Inferior parietal cortex (tissue), 1 donor: ENCODE results near the gene PKD1L1.
"Not testable (repeated sequence)": the region's sequence is repeated elsewhere in the genome, so short reads cannot be mapped to it uniquely, and the experiment has no call there.

ENCODE experiments used
- DNase-seq: peaks from one replicate; pipeline ENCODE4 v3.0.0-alpha.2; 2016; ENCODE audit errors: extremely low spot score

Gene PKD1L1, protein sequence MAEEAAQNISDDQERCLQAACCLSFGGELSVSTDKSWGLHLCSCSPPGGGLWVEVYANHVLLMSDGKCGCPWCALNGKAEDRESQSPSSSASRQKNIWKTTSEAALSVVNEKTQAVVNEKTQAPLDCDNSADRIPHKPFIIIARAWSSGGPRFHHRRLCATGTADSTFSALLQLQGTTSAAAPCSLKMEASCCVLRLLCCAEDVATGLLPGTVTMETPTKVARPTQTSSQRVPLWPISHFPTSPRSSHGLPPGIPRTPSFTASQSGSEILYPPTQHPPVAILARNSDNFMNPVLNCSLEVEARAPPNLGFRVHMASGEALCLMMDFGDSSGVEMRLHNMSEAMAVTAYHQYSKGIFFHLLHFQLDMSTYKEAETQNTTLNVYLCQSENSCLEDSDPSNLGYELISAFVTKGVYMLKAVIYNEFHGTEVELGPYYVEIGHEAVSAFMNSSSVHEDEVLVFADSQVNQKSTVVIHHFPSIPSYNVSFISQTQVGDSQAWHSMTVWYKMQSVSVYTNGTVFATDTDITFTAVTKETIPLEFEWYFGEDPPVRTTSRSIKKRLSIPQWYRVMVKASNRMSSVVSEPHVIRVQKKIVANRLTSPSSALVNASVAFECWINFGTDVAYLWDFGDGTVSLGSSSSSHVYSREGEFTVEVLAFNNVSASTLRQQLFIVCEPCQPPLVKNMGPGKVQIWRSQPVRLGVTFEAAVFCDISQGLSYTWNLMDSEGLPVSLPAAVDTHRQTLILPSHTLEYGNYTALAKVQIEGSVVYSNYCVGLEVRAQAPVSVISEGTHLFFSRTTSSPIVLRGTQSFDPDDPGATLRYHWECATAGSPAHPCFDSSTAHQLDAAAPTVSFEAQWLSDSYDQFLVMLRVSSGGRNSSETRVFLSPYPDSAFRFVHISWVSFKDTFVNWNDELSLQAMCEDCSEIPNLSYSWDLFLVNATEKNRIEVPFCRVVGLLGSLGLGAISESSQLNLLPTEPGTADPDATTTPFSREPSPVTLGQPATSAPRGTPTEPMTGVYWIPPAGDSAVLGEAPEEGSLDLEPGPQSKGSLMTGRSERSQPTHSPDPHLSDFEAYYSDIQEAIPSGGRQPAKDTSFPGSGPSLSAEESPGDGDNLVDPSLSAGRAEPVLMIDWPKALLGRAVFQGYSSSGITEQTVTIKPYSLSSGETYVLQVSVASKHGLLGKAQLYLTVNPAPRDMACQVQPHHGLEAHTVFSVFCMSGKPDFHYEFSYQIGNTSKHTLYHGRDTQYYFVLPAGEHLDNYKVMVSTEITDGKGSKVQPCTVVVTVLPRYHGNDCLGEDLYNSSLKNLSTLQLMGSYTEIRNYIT (N-terminal part only)

DNA sequence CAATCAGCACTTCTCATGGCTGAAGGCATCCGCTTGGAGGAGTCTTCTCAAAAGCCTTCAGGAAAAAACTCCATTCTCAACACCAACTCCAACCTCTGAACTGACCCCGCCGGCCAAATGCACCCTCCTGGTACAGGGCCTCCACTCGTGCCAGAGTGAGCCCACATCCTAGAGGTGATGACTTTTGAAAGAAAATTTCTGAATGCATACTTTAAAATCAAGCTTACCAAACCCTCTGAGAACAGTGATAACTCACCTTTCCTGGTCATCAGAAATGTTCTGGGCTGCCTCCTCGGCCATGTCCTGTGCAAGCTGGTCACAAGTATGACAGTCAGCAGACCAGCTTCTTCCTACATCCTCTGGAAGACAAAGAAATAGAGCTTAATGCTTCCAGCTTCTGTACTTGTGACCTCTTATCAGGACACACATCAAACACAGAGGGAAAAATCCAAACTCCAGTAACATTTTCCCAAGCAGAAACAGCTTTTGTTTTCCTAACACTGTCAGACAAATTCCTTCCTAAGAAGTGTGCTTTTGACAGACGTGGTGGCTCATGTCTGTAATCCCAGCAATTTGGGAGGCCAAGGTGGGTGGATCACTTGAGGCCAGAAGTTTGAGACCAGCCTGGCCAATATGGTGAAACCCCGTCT is at the start of gene PKD1L1:
Gene PKD1L1 (minus strand): TSS at position 326 of the 650 bp plus-strand sequence. CDS start 26 bp downstream, at position 300.
- DNase-seq = no peak

DNA sequence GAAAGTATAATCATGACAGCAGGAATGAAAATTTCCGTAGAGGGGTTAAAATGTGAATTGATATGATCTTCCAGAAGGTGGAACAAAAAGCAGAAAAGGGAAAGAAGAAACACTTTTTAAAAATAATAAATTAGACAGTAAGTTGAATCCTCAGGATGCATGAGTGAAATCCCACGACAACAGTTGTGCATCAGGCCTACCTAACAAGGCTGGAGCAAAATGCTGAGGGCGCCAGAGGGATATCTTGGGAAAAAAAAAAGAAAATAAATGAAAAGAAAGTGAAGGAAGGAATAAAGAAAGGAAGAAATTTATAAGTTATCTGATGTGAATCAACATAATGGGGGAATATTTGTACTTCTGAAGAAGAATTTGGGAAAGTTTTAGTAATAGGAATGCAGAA is 44.2 kb upstream of the PKD1L1 start:
- DNase-seq = no peak

DNA sequence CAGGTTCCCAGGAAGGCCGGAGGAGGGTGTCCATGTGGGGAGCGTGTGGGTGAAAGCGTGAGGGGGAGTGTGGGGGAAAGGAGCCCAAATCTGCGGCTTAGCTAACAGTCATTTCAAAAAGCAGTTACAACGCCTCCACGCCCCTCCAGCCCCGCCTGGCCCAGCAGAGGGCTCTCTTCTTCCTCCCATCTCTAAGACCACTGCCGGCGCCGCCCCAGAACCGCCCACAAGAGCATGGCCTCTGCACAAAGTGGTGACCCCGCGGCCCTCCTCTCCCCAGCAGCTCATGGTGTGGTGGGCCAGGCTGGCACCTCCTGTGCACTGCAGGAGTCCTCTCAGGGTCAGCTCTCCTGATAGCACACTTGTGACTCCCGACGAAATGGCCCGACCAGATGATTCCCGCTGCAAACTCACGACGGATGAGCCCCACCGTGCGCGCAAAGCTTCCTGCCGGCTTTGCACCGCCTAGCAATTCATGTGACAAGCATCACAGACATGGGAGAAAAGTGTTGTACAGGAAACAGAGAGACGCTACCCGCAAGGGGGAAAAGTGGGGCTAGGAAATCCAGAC is 43.6 kb upstream of the PKD1L1 start:
- peak; percentile 46 for DNase-seq

DNA sequence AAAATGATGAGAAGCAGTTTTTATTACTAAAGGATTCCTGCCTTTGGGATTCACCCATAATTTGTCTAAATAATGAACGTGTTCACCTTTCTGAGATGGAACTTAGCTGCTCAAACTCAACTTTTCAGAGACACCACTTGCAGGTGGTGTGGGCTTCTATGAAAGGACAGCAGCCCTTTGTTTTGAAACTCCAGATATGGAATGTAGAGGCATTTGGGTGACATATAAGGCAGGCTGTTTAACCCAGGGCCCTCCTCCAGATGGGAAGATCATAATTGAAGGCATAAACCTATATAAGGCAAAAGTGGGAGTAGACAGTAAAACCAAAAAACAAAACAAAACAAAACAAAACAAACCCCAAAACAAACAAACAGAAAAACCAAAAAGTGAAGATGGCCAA is 43.0 kb upstream of the PKD1L1 start:
- no peak for DNase-seq

DNA sequence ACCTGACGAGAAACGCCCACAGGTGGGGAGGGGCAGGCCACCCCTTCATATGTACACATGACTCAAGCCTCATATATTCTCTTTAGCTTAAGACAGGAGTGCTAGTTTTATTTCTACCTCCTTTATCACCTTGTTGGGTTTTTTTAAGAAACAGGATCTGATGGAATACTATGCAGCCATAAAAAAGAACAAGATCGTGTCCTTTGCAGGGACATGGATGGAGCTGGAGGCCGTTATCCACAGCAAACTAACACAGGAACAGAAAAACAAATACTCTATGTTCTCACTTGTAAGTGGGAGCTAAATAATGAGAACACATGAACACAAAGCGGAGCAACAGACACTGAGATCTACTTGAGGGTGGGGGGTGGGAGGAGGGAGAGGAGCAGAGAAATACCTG is 42.3 kb upstream of the PKD1L1 start:
- no peak for DNase-seq

DNA sequence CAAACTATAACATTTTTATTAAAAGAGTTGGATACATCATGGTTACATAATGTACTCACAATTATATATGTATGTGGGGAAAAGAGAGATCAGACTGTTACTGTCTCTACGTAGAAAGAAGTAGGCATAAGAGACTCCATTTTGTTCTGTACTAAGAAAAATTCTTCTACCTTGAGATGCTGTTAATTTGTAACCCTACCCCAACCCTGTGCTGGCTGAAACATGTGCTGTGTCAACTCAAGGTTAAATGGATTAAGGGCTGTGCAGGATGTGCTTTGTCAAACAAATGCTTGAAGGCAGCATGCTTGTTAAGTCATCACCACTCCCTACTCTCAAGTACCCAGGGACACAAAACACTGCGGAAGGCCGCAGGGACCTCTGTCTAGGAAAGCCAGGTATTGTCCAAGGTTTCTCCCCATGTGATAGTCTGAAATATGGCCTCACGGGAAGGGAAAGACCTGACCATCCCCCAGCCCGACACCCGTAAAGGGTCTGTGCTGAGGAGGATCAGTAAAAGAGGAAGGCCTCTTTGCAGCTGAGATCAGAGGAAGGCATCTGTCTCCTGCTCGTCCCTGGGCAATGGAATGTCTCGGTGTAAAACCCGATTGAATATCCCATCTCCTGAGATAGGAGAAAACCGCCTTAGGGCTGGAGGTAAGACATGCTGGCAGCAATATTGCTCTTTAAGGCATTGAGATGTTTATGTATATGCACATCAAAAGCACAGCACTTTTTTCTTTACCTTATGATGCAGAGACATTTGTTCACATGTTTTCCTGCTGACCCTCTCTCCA is 41.5 kb upstream of the PKD1L1 start:
- DNase-seq = not testable (repeated sequence)

DNA sequence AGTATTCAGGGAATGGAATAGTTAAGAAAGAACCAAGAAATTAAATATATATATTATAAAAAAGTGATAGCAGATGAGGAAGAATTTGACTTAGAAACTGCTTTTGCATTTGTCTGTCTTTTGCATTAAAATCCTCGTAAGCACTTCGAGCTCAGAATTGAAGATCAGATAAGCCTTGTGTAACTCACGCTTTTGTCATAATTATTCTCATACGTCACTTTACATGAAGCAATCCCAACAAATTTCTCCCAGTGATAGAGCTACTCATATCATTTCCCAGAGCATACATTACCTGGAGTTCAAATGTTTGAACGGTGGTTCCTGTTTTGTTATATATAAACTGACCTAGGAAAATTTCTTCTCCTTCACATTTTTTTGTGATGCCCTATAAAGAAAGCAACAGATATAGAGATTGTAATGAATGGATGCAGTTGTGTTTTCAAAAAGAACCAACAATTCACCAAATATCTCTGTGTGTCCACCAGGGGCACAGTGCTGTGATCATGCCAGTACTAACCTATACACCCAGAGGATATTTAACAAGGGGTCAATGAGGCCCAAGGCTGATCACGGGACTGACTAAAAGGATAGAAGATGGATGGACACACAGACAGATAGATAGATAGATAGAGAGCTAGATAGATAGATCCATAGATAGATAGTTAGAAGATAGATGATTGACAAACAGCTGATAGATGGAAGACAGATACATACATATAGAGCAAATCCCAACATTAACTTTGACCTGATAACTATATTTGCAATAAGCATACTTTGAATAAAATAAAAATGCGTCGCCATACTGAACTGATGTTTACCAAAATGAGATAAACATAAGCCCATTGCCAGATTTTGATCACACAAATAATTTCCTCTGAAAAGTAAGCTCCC is 40.5 kb upstream of the PKD1L1 start:
- DNase-seq = no peak

DNA sequence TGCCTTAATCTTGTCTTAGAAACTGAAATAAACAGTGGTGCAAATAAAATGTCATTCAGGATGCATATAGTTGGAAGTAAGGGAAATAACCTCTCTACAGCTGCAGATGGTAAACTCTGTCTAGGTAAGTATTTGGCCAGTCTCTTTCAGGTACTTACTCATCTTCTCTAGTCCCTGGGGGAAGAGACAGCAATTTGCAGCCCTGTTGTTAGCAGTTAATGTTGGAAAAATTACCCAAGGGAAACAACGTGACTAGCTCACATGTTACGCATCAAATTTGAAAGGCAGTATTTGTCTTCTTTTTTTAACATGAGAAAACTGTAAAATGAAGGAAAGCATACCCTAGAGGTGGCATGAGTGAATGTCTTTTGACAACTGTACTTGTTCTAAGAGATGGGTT is 34.3 kb upstream of the PKD1L1 start:
- DNase-seq = no peak

DNA sequence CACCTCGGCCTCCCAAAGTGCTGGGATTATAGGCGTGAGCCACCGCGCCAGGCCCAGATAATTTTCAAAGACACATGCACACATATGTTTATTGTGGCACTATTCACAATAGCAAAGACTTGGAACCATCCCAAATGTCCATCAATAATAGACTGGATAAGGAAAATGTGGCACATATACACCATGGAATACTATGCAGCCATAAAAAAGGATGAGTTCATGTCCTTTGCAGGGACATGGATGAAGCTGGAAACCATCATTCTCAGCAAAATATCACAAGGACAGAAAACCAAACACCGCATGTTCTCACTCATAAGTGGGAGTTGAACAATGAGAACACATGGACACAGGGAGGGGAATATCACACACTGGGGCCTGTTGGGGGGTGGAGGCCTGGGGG is 32.4 kb upstream of the PKD1L1 start:
- not testable (repeated sequence) for DNase-seq

DNA sequence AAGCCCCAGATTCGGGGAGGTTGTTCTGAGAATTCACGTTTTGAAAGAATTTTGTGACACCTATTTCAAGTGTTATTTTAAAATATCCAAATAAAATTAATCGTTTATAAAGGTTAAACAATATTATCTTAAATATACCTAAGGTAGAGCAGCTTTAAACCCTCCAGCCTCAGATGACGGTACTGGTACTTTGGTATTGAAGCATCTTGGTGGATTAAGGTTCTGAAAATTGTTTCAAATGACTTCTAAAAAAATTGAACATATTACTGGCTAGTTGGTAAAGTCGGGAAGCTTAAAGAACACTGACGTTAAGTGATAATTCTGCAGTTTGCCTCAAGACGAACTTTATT is 31.5 kb upstream of the PKD1L1 start:
- no peak for DNase-seq

DNA sequence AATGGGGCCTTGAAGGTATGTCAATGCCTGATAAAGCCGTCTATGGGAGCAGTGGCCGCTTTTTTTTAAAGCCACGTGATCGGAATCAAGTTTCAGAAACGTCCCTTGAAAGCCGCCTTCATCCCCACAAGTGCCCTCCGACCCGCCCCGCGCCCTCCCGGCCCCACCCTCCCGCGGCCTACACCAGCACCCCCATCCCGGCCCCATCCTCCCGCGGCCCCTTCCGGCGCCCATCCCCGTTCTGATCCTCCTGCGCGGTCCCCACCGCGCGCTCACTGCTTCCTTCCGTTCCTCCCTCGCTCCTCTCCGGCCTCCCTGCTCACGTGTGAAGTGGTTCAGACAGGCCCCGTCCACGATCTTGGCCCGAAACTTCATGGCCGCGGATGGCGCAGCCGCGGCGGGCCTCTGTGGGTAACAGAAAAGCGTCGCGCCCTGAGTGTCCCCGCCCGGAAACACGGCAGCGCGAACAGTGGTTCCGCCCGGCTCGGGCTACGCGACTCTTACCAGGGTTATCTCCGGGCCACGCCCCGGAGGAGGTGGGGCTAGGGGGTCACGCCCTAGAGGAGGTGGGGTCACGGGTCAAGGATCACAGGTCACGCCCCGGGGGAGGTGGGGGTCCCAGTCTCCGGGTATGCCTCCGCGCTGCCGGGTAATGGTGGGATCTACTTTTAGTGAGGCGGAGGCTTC is 31.0 kb upstream of the PKD1L1 start, which contains the start of gene HUS1:
Gene HUS1 (minus strand): TSS at position 471 of the 687 bp plus-strand sequence. CDS start 96 bp downstream, at position 375.
- DNase-seq = peak; percentile 92

DNA sequence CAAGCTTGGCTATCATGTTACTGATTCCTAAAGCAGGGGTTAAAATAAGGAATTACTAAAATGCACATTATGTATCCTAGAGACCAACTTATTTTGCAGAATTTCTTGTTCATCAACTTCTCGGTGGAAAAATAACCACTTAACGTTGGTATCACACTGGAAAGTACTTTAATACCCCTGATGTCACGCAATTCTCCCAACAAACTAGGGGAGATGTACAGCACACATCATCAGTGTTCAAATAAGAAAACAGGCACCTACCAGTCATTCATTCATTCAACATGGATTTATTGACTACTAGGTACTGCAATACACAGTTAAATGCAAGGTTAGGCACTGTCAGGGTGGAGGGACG is 30.5 kb upstream of the PKD1L1 start:
- no peak for DNase-seq

DNA sequence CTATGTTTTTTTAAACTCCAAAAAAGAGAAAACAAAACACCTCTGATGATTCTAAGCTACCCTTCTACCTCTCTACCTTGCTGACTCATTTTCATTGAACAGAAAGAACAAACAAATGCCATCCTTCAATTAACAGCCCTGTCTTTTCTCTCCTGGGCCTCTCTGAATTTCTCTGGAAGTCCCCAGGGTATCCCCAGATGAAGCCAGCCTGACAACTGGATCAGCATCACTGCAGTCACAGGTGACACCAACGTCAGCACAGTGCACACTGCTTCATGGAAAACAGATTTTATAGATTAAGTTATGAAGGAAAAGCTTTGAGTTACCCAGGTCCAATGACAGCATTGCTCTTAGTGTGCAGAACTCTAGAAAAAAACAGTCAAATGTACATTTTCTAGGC is 25.5 kb upstream of the PKD1L1 start:
- no peak for DNase-seq

DNA sequence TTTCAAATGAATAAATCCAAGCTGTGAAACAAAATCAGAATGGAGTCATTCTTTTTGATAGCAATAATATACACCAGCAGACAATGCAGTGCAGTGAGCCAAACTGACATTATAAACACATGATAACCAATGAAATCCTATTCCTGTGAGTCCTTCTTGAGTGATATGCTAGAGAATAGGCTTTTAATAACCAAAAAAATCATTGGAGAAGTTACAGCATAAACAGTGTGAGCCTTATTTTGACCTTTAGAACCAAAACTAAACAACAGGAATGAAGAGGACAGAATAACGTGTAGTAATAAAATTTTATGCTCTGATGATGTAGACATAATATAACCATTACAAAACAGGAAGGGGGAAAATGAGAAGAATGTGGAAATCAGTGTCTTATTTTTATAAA is 22.5 kb upstream of the PKD1L1 start:
- DNase-seq = no peak

DNA sequence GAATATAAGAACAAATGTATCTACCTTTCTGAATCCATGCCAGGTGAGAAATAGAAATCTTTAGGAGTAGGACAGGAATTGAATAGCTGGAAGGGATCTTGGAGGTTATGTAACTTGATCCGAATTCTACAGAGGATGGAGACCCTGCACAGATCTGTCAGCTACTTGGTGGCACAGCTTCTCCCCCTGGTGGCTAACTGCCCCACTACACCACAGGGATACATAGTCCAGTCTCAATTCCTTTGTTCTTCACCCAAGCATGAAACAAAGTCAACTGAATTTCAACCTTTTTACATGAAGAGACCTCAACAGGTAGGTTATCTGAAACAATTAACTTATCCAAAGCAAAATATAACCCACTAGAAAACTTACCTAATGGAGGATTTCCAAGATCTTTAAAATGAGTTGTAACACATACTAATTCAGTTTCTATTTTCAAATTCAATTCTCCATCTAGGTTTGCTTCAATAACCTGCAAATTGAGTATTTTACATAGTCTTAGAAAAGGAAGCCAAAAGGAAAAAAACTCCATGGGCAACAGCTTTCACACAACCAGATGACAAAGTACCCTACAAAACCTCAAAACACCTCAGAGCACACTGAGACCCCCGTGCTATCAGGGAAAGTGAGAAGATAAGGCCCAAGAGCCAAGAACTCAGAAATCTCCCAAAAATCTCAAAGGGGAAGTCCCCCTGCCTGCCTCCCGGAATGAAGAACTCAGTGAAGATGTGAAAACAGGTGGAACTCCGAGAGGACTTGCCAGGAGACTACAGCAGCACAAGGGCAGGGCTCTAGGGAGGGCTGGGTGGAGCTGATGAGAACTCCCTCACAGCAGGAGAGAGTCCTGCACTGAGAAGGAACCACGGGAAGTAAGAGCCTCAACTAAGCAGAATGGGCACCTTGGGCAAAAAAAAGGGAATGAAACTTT is 20.8 kb upstream of the PKD1L1 start:
- peak; percentile 72 for DNase-seq

DNA sequence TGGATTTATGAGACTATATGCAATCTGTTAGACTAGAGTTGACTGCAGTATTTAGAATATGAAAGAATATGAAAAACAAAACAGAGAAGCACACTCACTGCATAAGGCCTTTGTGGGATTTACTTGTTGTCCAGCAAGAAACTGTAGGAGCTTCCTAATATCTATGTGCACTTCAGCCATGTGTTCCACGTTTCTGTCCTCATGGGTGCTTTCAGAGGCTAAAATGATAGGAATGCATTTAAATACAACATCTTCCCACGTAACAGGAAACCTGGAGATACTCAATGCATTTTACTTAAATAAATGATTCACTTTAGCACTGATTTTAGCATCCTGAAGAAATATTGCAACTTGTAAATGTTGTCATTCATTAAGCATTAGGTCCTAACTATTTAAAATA is 19.4 kb upstream of the PKD1L1 start:
- DNase-seq = no peak

DNA sequence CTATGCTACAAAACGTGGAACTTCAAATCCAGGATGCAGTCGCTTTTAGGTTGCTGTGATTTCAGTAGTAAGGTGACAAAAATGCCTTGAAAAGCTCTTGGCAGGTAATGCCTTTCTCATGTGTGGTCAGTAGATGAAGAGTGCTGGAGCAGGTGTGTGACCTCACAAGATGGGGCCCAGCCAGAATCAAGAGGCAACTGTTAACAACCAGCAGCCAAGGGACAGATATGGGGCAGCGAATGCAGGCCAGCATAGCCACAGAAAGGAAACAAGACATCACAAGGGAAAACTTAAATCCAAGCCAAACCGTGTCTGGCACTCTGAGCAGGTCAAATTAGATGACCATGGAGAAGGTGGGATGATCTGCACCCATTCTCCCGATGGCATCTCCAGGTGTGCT is 18.9 kb upstream of the PKD1L1 start:
- no peak for DNase-seq

DNA sequence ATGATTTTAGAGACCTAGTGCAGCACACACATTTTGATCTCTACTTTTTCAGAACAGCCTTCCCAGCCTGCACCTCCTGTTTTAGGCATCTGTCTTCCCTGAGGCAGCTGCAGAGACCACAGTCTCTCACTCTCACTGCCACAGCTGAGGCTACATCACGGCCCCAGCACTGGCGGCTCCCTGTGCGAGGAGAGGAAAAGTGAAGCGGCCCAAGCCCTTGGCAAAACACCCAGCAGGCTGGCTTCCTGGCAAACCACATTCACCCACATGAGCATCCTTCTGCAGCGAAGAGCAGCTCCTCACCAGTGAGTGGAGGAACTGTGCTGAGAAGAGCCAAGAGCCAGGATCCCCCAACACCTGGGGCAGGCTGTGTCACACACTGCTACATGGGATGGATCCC is 17.2 kb upstream of the PKD1L1 start:
- DNase-seq = no peak
